ENCODE measurements around the gene GJD3. TPM values are rescaled to one million over a fixed set of nuclear protein-coding genes. Genes with fewer than 3 reads are reported as not detected.

The GJD3 gene, protein sequence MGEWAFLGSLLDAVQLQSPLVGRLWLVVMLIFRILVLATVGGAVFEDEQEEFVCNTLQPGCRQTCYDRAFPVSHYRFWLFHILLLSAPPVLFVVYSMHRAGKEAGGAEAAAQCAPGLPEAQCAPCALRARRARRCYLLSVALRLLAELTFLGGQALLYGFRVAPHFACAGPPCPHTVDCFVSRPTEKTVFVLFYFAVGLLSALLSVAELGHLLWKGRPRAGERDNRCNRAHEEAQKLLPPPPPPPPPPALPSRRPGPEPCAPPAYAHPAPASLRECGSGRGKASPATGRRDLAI
- polyA plus RNA-seq (2012; ENCODE audit: insufficient read length, low read depth): not detected

DNA sequence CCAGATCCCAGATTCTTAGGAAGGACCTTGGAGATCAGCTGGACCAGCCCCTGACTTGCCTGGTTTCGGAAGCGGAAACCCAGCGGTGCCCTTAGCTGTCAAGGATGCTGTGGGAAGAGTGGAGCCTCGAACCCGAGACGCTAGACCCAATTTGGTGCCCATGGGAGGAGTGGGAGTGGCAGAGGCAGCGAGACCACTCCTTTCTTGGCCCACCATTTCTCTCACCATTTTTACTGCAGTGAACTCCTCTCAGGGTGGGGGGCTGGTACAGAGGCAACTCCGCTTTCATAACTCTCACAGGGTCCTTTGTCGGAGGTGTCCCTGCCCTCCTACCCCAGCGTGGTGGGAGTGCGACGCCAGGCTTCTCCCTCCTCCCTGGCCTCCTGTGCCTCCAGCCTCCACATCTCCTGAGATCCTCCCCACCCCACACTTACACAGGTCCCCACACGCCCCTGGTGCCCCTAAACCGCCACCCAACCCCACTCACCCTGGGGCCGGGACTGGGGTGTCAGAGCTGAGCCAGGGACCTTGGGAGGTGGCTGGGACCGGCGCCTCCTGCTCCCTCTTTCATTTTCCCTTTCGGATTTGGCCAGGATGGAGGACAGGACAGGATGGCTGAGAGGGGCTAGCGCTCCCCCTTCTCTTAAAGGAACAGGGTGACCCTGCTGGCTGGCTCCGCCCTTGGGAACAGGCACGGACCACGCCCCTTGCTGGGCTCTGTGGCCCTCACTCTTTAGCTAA, at the start of gene GJD3:
Gene GJD3 (minus strand): TSS at position 617 of the 741 bp plus-strand sequence. CDS start 922 bp downstream, outside the sequence.
- no peak for TF ChIP-seq FOXP2 (optimal IDR thresholded peaks at IDR 0.05; ENCODE audit: borderline replicate concordance, extremely low read depth, extremely low read length, insufficient read depth)
- TF ChIP-seq SIN3A (IDR thresholded peaks at IDR 0.05; ENCODE audit: borderline replicate concordance, insufficient read depth, low read length): no peak
- no peak for TF ChIP-seq TAF1 (IDR thresholded peaks at IDR 0.05; ENCODE audit: borderline replicate concordance, insufficient read depth, low read length)
- TF ChIP-seq POLR2AphosphoS5 (IDR thresholded peaks at IDR 0.05; ENCODE audit: low read depth, low read length): no peak
- TF ChIP-seq, protein P1, sequence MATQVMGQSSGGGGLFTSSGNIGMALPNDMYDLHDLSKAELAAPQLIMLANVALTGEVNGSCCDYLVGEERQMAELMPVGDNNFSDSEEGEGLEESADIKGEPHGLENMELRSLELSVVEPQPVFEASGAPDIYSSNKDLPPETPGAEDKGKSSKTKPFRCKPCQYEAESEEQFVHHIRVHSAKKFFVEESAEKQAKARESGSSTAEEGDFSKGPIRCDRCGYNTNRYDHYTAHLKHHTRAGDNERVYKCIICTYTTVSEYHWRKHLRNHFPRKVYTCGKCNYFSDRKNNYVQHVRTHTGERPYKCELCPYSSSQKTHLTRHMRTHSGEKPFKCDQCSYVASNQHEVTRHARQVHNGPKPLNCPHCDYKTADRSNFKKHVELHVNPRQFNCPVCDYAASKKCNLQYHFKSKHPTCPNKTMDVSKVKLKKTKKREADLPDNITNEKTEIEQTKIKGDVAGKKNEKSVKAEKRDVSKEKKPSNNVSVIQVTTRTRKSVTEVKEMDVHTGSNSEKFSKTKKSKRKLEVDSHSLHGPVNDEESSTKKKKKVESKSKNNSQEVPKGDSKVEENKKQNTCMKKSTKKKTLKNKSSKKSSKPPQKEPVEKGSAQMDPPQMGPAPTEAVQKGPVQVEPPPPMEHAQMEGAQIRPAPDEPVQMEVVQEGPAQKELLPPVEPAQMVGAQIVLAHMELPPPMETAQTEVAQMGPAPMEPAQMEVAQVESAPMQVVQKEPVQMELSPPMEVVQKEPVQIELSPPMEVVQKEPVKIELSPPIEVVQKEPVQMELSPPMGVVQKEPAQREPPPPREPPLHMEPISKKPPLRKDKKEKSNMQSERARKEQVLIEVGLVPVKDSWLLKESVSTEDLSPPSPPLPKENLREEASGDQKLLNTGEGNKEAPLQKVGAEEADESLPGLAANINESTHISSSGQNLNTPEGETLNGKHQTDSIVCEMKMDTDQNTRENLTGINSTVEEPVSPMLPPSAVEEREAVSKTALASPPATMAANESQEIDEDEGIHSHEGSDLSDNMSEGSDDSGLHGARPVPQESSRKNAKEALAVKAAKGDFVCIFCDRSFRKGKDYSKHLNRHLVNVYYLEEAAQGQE (IDR thresholded peaks at IDR 0.05; ENCODE audit: insufficient read depth in 1 of 2, low read depth in 2 of 2, low read length in 2 of 2): no peak

DNA sequence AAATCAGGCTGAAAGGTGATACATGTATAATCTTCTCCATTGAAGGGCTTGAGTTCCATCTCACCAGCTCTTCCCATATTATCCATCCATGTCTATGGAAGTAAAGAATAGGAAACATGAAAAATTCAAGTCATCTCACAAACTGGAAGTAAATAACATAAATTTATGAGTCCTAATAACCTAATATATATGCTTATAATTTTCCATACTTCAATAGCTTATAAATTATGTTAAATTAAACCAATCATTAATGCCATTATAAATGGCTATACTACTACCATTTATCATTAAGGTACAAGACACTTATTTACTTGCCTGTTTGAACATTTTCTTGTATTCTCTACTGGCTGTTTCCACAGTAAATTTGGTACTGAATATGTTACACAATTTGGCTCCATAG, 48.3 kb upstream of the GJD3 start:
- TF ChIP-seq FOXP2 (optimal IDR thresholded peaks at IDR 0.05; ENCODE audit: borderline replicate concordance, extremely low read depth, extremely low read length, insufficient read depth): no peak
- TF ChIP-seq, protein P1 (IDR thresholded peaks at IDR 0.05; ENCODE audit: insufficient read depth in 1 of 2, low read depth in 2 of 2, low read length in 2 of 2): no peak
- TF ChIP-seq POLR2AphosphoS5 (IDR thresholded peaks at IDR 0.05; ENCODE audit: low read depth, low read length): no peak
- TF ChIP-seq TAF1 (IDR thresholded peaks at IDR 0.05; ENCODE audit: borderline replicate concordance, insufficient read depth, low read length): no peak
- TF ChIP-seq SIN3A (IDR thresholded peaks at IDR 0.05; ENCODE audit: borderline replicate concordance, insufficient read depth, low read length): no peak

DNA sequence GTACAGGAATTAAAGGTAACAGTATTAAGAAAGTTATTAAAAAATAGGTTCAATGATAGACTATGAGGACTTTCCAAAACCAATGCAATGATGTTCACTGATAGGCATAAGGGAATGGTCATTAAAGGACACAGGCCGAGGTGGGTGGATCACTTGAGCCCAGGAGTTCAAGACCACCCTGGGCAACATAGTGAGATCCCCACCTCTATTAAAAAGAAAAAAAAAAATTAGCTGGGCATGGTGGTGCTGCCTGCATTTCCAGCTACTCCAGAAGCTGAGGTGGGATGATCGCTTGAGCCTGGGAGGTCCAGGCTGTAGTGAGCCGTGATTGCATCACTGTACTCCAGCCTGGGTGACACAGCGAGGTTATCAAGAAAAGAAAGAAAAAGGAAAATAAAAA, 47.3 kb upstream of the GJD3 start:
- TF ChIP-seq FOXP2 (optimal IDR thresholded peaks at IDR 0.05; ENCODE audit: borderline replicate concordance, extremely low read depth, extremely low read length, insufficient read depth) (no peak), TAF1 (IDR thresholded peaks at IDR 0.05; ENCODE audit: borderline replicate concordance, insufficient read depth, low read length) (no peak), POLR2AphosphoS5 (IDR thresholded peaks at IDR 0.05; ENCODE audit: low read depth, low read length) (no peak), SIN3A (IDR thresholded peaks at IDR 0.05; ENCODE audit: borderline replicate concordance, insufficient read depth, low read length) (no peak)
- TF ChIP-seq, protein P1 (IDR thresholded peaks at IDR 0.05; ENCODE audit: insufficient read depth in 1 of 2, low read depth in 2 of 2, low read length in 2 of 2): no peak

DNA sequence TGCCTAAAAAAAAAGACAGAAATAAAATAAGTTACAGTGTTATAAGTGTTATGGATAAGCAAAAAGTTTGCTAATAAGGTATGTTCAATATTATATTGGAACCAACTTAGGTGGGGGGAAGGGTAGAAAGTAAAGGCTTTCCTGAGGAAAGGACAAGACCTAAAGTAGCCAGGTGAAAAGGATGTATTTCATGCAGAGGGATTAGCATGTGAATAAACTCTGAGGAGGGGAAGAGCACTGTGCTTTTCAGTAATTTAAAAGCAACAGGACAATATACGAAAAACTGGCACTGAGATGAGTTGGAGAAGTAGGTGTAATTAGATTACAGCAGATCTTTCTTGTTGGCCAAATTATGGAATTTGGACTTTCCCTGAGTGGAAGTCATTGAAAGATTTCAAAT, 45.5 kb upstream of the GJD3 start:
- TF ChIP-seq, protein P1 (IDR thresholded peaks at IDR 0.05; ENCODE audit: insufficient read depth in 1 of 2, low read depth in 2 of 2, low read length in 2 of 2): no peak
- no peak for TF ChIP-seq FOXP2 (optimal IDR thresholded peaks at IDR 0.05; ENCODE audit: borderline replicate concordance, extremely low read depth, extremely low read length, insufficient read depth)
- no peak for TF ChIP-seq SIN3A (IDR thresholded peaks at IDR 0.05; ENCODE audit: borderline replicate concordance, insufficient read depth, low read length)
- TF ChIP-seq POLR2AphosphoS5 (IDR thresholded peaks at IDR 0.05; ENCODE audit: low read depth, low read length): no peak
- TF ChIP-seq TAF1 (IDR thresholded peaks at IDR 0.05; ENCODE audit: borderline replicate concordance, insufficient read depth, low read length): no peak
